OCI-LY7 (cell line): ENCODE results near the gene LTBP4. TPM values are rescaled to one million over a fixed set of nuclear protein-coding genes. Genes with fewer than 3 reads are reported as not detected.

Source experiments
- BruUV-seq: library from RNA; stranded (reverse); fragments of 400-500 nt; replicated peaks from 2 replicates; lab custom pipeline; 2021; lab: Mats Ljungman, UMichigan
- CTCF ChIA-PET: fragments of 300-600 bp; sonication (Branson Sonifier 250); formaldehyde crosslinking; loops from one replicate; lab custom pipeline; 2022; ENCODE audit warnings: antibody characterized with exemption; ENCODE audit not compliant: unreplicated experiment; lab: Charles Lee
- POLR2A ChIA-PET: fragments of 300-600 bp; sonication (Branson Sonifier 250); formaldehyde crosslinking; loops from one replicate; lab custom pipeline; 2022; ENCODE audit warnings: antibody characterized with exemption; lab: Charles Lee
- DNase-seq: peaks from one replicate; pipeline ENCODE4 v3.0.0-alpha.2; 2015; ENCODE audit warnings: low spot score
- H2AFZ ChIP-seq: fragments of 200-600 bp; sonication (generic), shearing (Covaris generic); 2 replicates; pipeline ENCODE4 v1.6.1; 2014; ENCODE audit warnings: mild to moderate bottlenecking, antibody characterized with exemption, low read length, moderate library complexity
- H3K27ac ChIP-seq: fragments of 200-600 bp; sonication (generic); 2 replicates; pipeline ENCODE4 v1.5.1; 2014; ENCODE audit warnings: mixed run types, low read depth, mild to moderate bottlenecking, moderate library complexity, low read length, inconsistent platforms; ENCODE audit not compliant: poor library complexity, severe bottlenecking
- H3K36me3 ChIP-seq: fragments of 200-600 bp; sonication (generic); 2 replicates; pipeline ENCODE4 v1.6.1; 2014; ENCODE audit warnings: mild to moderate bottlenecking, antibody characterized with exemption, low read length, moderate library complexity, mixed read lengths; ENCODE audit not compliant: insufficient read depth
- H3K4me1 ChIP-seq: fragments of 200-600 bp; sonication (generic); 2 replicates; pipeline ENCODE4 v1.5.1; 2014; ENCODE audit warnings: mild to moderate bottlenecking, low read length; ENCODE audit not compliant: insufficient read depth, poor library complexity, severe bottlenecking
- H3K4me2 ChIP-seq: fragments of 200-600 bp; sonication (generic); 2 replicates; pipeline ENCODE4 v1.6.1; 2014; ENCODE audit warnings: mild to moderate bottlenecking, low read length
- H3K4me3 ChIP-seq: fragments of 200-600 bp; sonication (generic); 2 replicates; pipeline ENCODE4 v1.5.1; 2014; ENCODE audit warnings: mild to moderate bottlenecking, low read depth, low read length; ENCODE audit not compliant: poor library complexity, severe bottlenecking
- H3K79me2 ChIP-seq: fragments of 200-600 bp; sonication (generic); 2 replicates; pipeline ENCODE4 v1.6.1; 2016; ENCODE audit warnings: low read depth, mild to moderate bottlenecking, low read length, moderate library complexity, mixed read lengths; ENCODE audit not compliant: insufficient read depth
- H3K9me2 ChIP-seq: fragments of 200-600 bp; sonication (generic); 2 replicates; pipeline ENCODE4 v1.6.1; 2016; ENCODE audit warnings: mild to moderate bottlenecking, low read length, mixed read lengths; ENCODE audit not compliant: insufficient read depth
- H3K9me3 ChIP-seq: fragments of 200-600 bp; sonication (generic); 2 replicates; pipeline ENCODE4 v1.6.1; 2014; ENCODE audit warnings: mild to moderate bottlenecking, mixed run types, low read length, mixed read lengths
- H4K20me1 ChIP-seq: fragments of 200-600 bp; sonication (generic); 2 replicates; pipeline ENCODE4 v1.6.1; 2014; ENCODE audit warnings: mild to moderate bottlenecking, antibody characterized with exemption, low read length, moderate library complexity, mixed read lengths; ENCODE audit not compliant: insufficient read depth
- CTCF ChIP-seq: fragments of 200-600 bp; sonication (generic); conservative IDR thresholded peaks from 2 replicates; pipeline ENCODE4 v1.5.1; 2014; ENCODE audit warnings: mild to moderate bottlenecking, antibody characterized with exemption, low read length, moderate library complexity, mixed read lengths
- EZH2phosphoT487 ChIP-seq: fragments of 200-600 bp; sonication (generic); IDR thresholded peaks from 2 replicates; pipeline ENCODE4 v1.6.1; 2018; ENCODE audit warnings: low read depth, borderline replicate concordance, mild to moderate bottlenecking, mixed run types, antibody characterized with exemption, low read length, moderate library complexity, mixed read lengths
- intact Hi-C: fragments of 100-400 bp; cut with micrococcal nuclease; formaldehyde crosslinking; loops from one replicate; pipeline ENCODE4 v1.10.0; 2022; ENCODE audit not compliant: unreplicated experiment
- total RNA-seq, 2 experiments: library from RNA; depleted of rRNA in 1 of 2; stranded (reverse); fragments of >200 nt in 1 of 2; shearing (Covaris generic) in 1 of 2; gene quantifications; 2 replicates each; pipeline ENCODE4 v1.2.3, GENCODE V29; 2014 to 2022

LTBP4 gene
- total RNA-seq, 2 experiments from 2014 or later = 44.5 to 108 TPM

GRCh38 chr19:40604647-40605215 lies 3.6 kb downstream of the LTBP4 start:
- H3K9me3 ChIP-seq = no peaks in the 10 kb centered on the region
- ChIA-PET POLR2A (interaction anchor here (0.6 kb wide), 1 partner anchor 292 kb away, joined by 5 read pairs; no protein-coding TSS in a partner anchor), CTCF (interaction anchor here (1.0 kb wide), 1 partner anchor 31 kb away, joined by 3 read pairs; no protein-coding TSS in a partner anchor)
- peak overlapping the region; percentile 62 for H2AFZ ChIP-seq
- no TSS peak for BruUV-seq
- no peaks in the 10 kb centered on the region for H3K9me2 ChIP-seq
- H4K20me1 ChIP-seq = no peaks in the 10 kb centered on the region
- no peaks in the 10 kb centered on the region for H3K36me3 ChIP-seq
- H3K27ac ChIP-seq = peak overlapping the region; percentile 79
- DNase-seq = peak; percentile 39
- no peak for TF ChIP-seq EZH2phosphoT487
- no peak for TF ChIP-seq CTCF
- peak overlapping the region; percentile 66 for H3K4me3 ChIP-seq
- H3K4me1 ChIP-seq = peaks cover 58% of the 10 kb centered on the region
- intact Hi-C loops = loop anchor here (1.0 to 10.0 kb wide), 4 partner anchors 30 to 320 kb away; partner anchors contain the start of genes AKT2, C19orf47, MIA and PLD3
- peak overlapping the region; percentile 97 for H3K4me2 ChIP-seq
- H3K79me2 ChIP-seq = no peaks in the 10 kb centered on the region

DNA sequence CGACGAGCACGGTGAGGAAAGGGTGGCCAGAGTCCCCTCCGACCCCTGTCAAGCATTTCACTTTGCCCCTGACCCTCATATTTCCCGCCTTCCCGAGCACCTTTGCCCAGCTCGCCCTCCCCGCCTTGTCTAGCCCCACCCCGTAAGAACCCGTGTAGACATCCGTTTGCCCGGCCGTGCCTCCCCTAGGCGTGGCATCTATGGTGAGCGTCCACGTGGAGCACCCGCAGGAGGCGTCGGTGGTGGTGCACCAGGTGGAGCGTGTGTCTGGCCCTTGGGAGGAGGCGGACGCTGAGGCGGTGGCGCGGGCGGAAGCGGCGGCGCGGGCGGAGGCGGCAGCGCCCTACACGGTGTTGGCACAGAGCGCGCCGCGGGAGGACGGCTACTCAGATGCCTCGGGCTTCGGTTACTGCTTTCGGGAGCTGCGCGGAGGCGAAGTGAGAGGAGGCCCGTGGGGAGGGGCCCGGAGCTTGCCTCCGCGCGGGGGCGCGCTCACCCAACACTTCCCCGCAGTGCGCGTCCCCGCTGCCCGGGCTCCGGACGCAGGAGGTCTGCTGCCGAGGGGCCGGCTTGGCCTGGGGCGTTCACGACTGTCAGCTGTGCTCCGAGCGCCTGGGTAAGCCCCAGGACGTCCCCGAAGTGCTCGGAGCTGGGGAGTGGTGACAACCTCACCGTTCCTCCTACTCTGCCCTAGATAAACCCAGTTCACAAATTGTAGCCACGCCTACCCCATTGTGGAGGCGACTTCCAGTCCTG lies 4.2 kb downstream of the LTBP4 start:
- BruUV-seq = no TSS peak
- CTCF ChIA-PET = interaction anchor here (1.2 kb wide), 1 partner anchor 10 kb away, joined by 4 read pairs; no protein-coding TSS in a partner anchor
- H3K27ac ChIP-seq = peak overlapping the region; percentile 79
- H3K36me3 ChIP-seq = no peaks in the 10 kb centered on the region
- H3K9me3 ChIP-seq = no peaks in the 10 kb centered on the region
- TF ChIP-seq CTCF (peak; percentile 60), EZH2phosphoT487 (no peak)
- H3K4me2 ChIP-seq = peak overlapping the region; percentile 97
- peaks cover 56% of the 10 kb centered on the region for H3K4me1 ChIP-seq
- no peaks in the 10 kb centered on the region for H3K79me2 ChIP-seq
- H4K20me1 ChIP-seq = no peaks in the 10 kb centered on the region
- intact Hi-C loops = loop anchor here (1.0 to 10.0 kb wide), 4 partner anchors 29 to 321 kb away; partner anchors contain the start of genes AKT2, C19orf47, MIA and PLD3
- H2AFZ ChIP-seq = peak overlapping the region; percentile 62
- no peaks in the 10 kb centered on the region for H3K9me2 ChIP-seq
- H3K4me3 ChIP-seq = peak overlapping the region; percentile 66
- peak; percentile 85 for DNase-seq
- POLR2A ChIA-PET = interaction anchor here (1.2 kb wide), 1 partner anchor 172 kb away, joined by 4 read pairs; the partner anchor contains the start of gene RAB4B
